GM19468 (cell line): ENCODE results near the gene MAP3K5.

Source experiments
- ATAC-seq: cut with Tn5 transposase; IDR thresholded peaks from one replicate; pipeline ENCODE4 v1.9.1; 2021; ENCODE audit warnings: mild to moderate bottlenecking, moderate library complexity, moderate number of reproducible peaks; ENCODE audit not compliant: unreplicated experiment; ENCODE audit errors: extremely low read depth

Gene MAP3K5

GRCh38 chr6:136508725-136509392 is 283.4 kb downstream of the MAP3K5 start:
- no peak for ATAC-seq
